Sigmoid colon (tissue), 7 donors: ENCODE measurements around the gene GPX1. TPM values are rescaled to one million over a fixed set of nuclear protein-coding genes. Genes with fewer than 3 reads are reported as not detected.
A peak's percentile ranks its signal among the peaks of the same experiment; 100 is the strongest.
"Not testable (repeated sequence)": the region's sequence is repeated elsewhere in the genome, so short reads cannot be mapped to it uniquely, and the experiment has no call there.

Experiments used
- DNase-seq: peaks from one replicate; pipeline ENCODE4 v3.0.0-alpha.2; 2019
- H3K27ac ChIP-seq, 4 donors: fragments of 200-600 bp; sonication (generic); one replicate each; pipeline ENCODE4 v1.5.1; 2016 to 2019; ENCODE audit warnings: mild to moderate bottlenecking in 1 of 4
- H3K27me3 ChIP-seq, 3 donors: fragments of 200-600 bp; sonication (generic); one replicate each; pipeline ENCODE4 v1.5.1; 2019; ENCODE audit warnings: mild to moderate bottlenecking in 1 of 3
- H3K36me3 ChIP-seq, 4 donors: fragments of 200-600 bp; sonication (generic); one replicate each; pipeline ENCODE4 v1.5.1; 2016 to 2019
- H3K4me1 ChIP-seq, 4 donors: fragments of 200-600 bp; sonication (generic); one replicate each; pipeline ENCODE4 v1.5.1; 2017 to 2019
- H3K4me3 ChIP-seq, 4 donors: fragments of 200-600 bp; sonication (generic); one replicate each; pipeline ENCODE4 v1.5.1; 2017 to 2019; ENCODE audit warnings: mild to moderate bottlenecking in 2 of 4, moderate library complexity in 1 of 4
- H3K9me3 ChIP-seq, 4 donors: fragments of 200-600 bp in 3 of 4; sonication (generic) in 3 of 4; one replicate each; pipeline versions ENCODE4 v1.5.1 to v1.6.1; 2013 to 2019
- EP300 ChIP-seq, 4 donors: sonication (generic); formaldehyde crosslinking; IDR thresholded peaks; one replicate each; pipeline ENCODE4 v1.6.1; 2017; ENCODE audit warnings: antibody characterized with exemption in 4 of 4
- POLR2A ChIP-seq, 2 donors: fragments of 450-650 bp; IDR thresholded peaks; one replicate each; pipeline ENCODE4 v1.6.1; 2016; ENCODE audit warnings: antibody characterized with exemption in 2 of 2, mild to moderate bottlenecking in 2 of 2, moderate library complexity in 2 of 2
- POLR2AphosphoS5 ChIP-seq, 4 donors: sonication (generic); formaldehyde crosslinking; IDR thresholded peaks; one replicate each; pipeline ENCODE4 v1.6.1; 2017; ENCODE audit warnings: antibody characterized with exemption in 4 of 4
- WGBS, 2 donors: extraction: QIAGEN DNeasy Blood & Tissue Kit; methylation state at CpG; one replicate each; pipeline ENCODE4 v1.1.7; 2013; 5-methylcytosine and 5-hydroxymethylcytosine counted together
- intact Hi-C: fragments of 100-400 bp; cut with DNase I; formaldehyde crosslinking; loops from one replicate; pipeline ENCODE4 v1.15.1; 2023
- polyA plus RNA-seq, 3 donors: library from polyadenylated mRNA; stranded (reverse); fragments of 200-250 nt; gene quantifications; one replicate each; pipeline ENCODE4 v1.2.3, GENCODE V29; 2013
- total RNA-seq, 4 donors: library from RNA; depleted of rRNA; stranded (reverse); fragments of >200 nt; gene quantifications; one replicate each; pipeline ENCODE4 v1.1.0, GENCODE V29; 2016
- TF ChIP-seq, protein P1 (sequence below), 4 experiments: fragments of 450-650 bp in 3 of 4; fragments of 200-600 bp in 1 of 4; IDR thresholded peaks; one replicate each; pipeline ENCODE4 v1.5.1; 2016 to 2019; ENCODE audit warnings: antibody characterized with exemption in 4 of 4, mild to moderate bottlenecking in 3 of 4, moderate library complexity in 2 of 4
- donor health status: healthy with polysubstance abuse.
- donor health status: Bipolar disorder and iron deficiency.
- donor health status: healthy.

GPX1 gene
- total and polyA plus RNA-seq, 7 donors, result 164 to 380 (median 331) TPM

DNA sequence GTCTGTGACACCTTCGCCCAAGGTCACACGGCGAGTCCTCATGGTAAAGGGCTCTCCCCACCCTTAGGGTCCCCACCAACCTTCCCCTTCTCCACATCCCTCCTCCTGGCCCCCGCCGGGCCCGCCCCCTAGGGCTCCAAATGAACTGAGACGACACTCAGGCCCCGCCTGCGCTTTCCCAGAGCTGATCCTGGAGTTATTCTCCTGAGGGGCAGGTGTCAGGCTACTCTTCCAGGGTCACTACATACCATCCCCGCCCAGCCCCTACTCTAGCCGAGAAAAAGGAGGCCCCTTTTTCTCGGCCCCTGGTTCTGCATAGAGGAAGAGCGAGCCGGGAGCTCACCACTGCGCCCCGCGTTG is 18.6 kb downstream of the GPX1 start:
- TF ChIP-seq, protein P1, sequence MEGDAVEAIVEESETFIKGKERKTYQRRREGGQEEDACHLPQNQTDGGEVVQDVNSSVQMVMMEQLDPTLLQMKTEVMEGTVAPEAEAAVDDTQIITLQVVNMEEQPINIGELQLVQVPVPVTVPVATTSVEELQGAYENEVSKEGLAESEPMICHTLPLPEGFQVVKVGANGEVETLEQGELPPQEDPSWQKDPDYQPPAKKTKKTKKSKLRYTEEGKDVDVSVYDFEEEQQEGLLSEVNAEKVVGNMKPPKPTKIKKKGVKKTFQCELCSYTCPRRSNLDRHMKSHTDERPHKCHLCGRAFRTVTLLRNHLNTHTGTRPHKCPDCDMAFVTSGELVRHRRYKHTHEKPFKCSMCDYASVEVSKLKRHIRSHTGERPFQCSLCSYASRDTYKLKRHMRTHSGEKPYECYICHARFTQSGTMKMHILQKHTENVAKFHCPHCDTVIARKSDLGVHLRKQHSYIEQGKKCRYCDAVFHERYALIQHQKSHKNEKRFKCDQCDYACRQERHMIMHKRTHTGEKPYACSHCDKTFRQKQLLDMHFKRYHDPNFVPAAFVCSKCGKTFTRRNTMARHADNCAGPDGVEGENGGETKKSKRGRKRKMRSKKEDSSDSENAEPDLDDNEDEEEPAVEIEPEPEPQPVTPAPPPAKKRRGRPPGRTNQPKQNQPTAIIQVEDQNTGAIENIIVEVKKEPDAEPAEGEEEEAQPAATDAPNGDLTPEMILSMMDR (IDR thresholded peaks at IDR 0.05), result no peak
- no peak for TF ChIP-seq POLR2AphosphoS5 (IDR thresholded peaks at IDR 0.05)
- TF ChIP-seq EP300 (IDR thresholded peaks at IDR 0.05), result no peak
- TF ChIP-seq POLR2A (IDR thresholded peaks at IDR 0.05), result no peak
- peaks cover 1 to 26% (median 12%) of the 10 kb centered on the region in 4 donors for H3K36me3 ChIP-seq
- H3K9me3 ChIP-seq, result no peaks in the 10 kb centered on the region
- peak; percentile 70 for DNase-seq
- H3K4me3 ChIP-seq, result peak overlapping the region; percentile 63 to 89 (median 68)
- intact Hi-C loops, result no loop called here
- H3K4me1 ChIP-seq, result peaks cover 0 to 26% (median 21%) of the 10 kb centered on the region in 4 donors
- WGBS, 2 donors, result 1% methylated on average over 17 of the region's 17 CpGs
- peak overlapping the region; percentile 88 to 95 (median 93) for H3K27ac ChIP-seq
- no peaks in the 10 kb centered on the region for H3K27me3 ChIP-seq

DNA sequence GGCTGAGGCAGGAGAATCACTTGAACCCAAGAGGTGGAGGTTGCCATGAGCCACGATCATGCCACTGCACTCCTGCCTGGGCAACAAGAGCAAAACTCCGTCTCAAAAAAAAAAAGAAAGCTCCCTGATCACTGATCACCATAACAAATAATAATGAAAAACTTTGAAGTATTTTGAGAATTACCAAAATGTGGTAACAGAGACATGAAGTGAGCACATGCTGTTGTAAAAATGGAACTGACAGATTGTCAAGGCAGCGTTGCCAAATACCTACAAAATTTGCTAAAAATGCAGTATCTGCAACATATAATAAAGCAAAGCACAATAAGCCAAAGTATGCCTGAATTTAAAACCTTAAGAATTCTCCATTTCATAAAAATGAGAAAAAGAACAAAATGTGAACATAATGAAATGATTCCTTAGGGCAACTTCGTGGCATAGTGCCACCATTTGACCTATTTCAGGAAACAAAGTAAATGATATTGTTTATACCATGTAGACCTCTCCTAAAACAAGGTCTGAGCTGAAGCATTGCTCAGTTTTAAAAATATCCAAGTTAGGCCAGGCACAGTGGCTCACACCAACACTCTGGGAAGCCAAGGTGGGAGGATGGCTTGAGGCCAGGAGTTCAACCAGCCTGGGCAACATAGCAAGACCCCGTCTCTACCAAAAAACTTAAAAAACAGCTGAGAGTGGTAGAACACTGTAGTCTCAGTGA is 24.1 kb downstream of the GPX1 start:
- intact Hi-C loops, result no loop called here
- Histone ChIP-seq H3K4me3 (no peak overlapping the region), H3K27ac (peak overlapping the region in 1 of 4 donors; percentile 73), H3K9me3 (no peaks in the 10 kb centered on the region), H3K27me3 (no peaks in the 10 kb centered on the region), H3K36me3 (peaks cover 13 to 81% (median 36%) of the 10 kb centered on the region in 4 donors), H3K4me1 (peaks cover 0 to 18% (median 10%) of the 10 kb centered on the region in 4 donors)
- TF ChIP-seq, protein P1 (IDR thresholded peaks at IDR 0.05), result no peak
- no peak for TF ChIP-seq POLR2AphosphoS5 (IDR thresholded peaks at IDR 0.05)
- TF ChIP-seq POLR2A (IDR thresholded peaks at IDR 0.05), result no peak
- no peak for TF ChIP-seq EP300 (IDR thresholded peaks at IDR 0.05)
- 93 to 94% methylated on average over 5 of the region's 5 CpGs for WGBS, 2 donors
- no peak for DNase-seq

DNA sequence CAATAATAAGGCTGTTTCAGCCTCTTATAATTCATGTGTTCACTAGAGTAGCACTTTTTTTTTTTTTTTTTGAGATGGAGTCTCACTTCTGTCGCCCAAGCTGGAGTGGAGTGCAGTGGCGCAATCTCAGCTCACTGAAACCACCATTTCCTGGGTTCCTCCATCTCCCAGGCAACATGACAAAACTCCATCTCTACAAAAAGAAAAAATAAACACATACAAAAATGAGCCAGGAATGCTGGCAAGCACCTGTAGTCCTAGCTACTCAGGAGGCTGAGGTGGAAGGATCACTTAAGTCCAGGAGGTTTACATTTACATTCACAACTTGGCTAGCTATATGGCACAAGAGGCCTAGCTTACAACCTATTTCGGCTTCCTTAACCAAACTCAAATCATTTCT is 25.1 kb downstream of the GPX1 start:
- no peaks in the 10 kb centered on the region for H3K27me3 ChIP-seq
- no peak for TF ChIP-seq EP300 (IDR thresholded peaks at IDR 0.05)
- TF ChIP-seq, protein P1 (IDR thresholded peaks at IDR 0.05), result no peak
- TF ChIP-seq POLR2AphosphoS5 (IDR thresholded peaks at IDR 0.05), result no peak
- no peak for TF ChIP-seq POLR2A (IDR thresholded peaks at IDR 0.05)
- peaks cover 13 to 90% (median 38%) of the 10 kb centered on the region in 4 donors for H3K36me3 ChIP-seq
- no peak for DNase-seq
- intact Hi-C loops, result no loop called here
- H3K9me3 ChIP-seq, result no peaks in the 10 kb centered on the region
- peaks cover 0 to 8% (median 4%) of the 10 kb centered on the region in 4 donors for H3K4me1 ChIP-seq
- H3K4me3 ChIP-seq, result no peak overlapping the region
- peak overlapping the region in 1 of 4 donors; percentile 73 for H3K27ac ChIP-seq
- WGBS, 2 donors, result 76 to 88% methylated on average over 3 of the region's 3 CpGs

DNA sequence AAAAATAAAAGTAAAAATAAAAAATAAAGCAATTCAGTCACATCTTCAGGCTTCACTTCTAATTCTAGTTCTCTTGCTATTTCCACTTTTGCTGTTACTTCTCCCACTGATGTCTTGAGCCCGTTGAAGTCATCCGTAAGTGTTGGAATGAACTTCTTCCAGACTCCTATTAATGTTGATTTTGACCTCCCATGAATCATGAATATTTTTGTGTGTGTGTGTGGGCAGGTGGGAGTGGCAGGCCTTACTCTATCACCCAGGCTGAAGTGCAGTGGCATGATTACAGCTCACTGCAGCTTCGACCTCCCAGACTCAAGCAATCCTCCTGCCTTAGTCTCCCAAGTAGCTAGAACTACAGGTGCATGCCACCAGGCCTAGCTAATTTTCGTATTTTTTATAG is 29.0 kb downstream of the GPX1 start:
- no peak overlapping the region for H3K27ac ChIP-seq
- TF ChIP-seq EP300 (IDR thresholded peaks at IDR 0.05), result no peak
- TF ChIP-seq POLR2AphosphoS5 (IDR thresholded peaks at IDR 0.05), result no peak
- TF ChIP-seq, protein P1 (IDR thresholded peaks at IDR 0.05), result no peak
- TF ChIP-seq POLR2A (IDR thresholded peaks at IDR 0.05), result no peak
- H3K36me3 ChIP-seq, result peaks cover 32 to 100% (median 62%) of the 10 kb centered on the region in 4 donors
- no peaks in the 10 kb centered on the region for H3K27me3 ChIP-seq
- peaks cover 0 to 3% (median 0%) of the 10 kb centered on the region in 4 donors for H3K4me1 ChIP-seq
- WGBS, 2 donors, result 93 to 94% methylated on average over 4 of the region's 4 CpGs
- no peak for DNase-seq
- H3K9me3 ChIP-seq, result no peaks in the 10 kb centered on the region
- intact Hi-C loops, result no loop called here
- H3K4me3 ChIP-seq, result no peak overlapping the region

DNA sequence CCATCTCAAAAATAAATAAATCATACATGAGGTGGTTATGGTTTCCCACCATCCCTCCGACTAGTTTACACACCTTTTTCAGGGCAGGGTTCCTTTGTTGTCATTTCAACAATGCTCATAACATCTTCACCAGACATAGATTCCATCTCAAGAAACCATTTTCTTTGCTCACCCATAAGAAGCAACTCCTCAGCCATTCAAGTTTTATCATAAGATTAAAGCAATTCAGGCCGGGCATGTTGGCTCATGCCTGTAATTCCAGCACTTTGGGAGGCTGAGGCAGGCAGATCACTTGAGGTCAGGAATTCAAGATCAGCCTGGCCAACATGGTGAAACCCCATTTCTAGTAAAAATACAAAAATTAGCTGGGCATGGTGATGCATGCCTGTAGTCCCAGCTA is 29.8 kb downstream of the GPX1 start:
- 87 to 94% methylated on average over 2 of the region's 2 CpGs for WGBS, 2 donors
- intact Hi-C loops, H3K9me3 ChIP-seq, H3K27ac ChIP-seq, H3K27me3 ChIP-seq, H3K4me1 ChIP-seq, H3K4me3 ChIP-seq, DNase-seq: not testable (repeated sequence)
- peaks cover 32 to 100% (median 69%) of the 10 kb centered on the region in 4 donors for H3K36me3 ChIP-seq
